Peyer's patch (tissue), 4 donors: Measurements from ENCODE around the gene COPB1. TPM values are rescaled to one million over a fixed set of nuclear protein-coding genes. Genes with fewer than 3 reads are reported as not detected.

Source experiments
- DNase-seq, 3 donors: peaks; one replicate each; pipeline ENCODE4 v3.0.0-alpha.2; 2017 to 2019
- H3K27ac ChIP-seq, 4 donors: fragments of 200-600 bp; sonication (generic); one replicate each; pipeline ENCODE4 v1.5.1; 2016 to 2019
- H3K27me3 ChIP-seq, 2 donors: fragments of 200-600 bp; sonication (generic); one replicate each; pipeline ENCODE4 v1.5.1; 2019
- H3K36me3 ChIP-seq, 3 donors: fragments of 200-600 bp; sonication (generic); one replicate each; pipeline ENCODE4 v1.5.1; 2016 to 2019
- H3K4me1 ChIP-seq, 4 donors: fragments of 200-600 bp; sonication (generic); one replicate each; pipeline ENCODE4 v1.5.1; 2016 to 2019
- H3K4me3 ChIP-seq, 4 donors: fragments of 200-600 bp; sonication (generic); 1 replicate in 3 of 4; 2 replicates in 1 of 4; pipeline ENCODE4 v1.5.1; 2016 to 2019; ENCODE audit warnings: mild to moderate bottlenecking in 1 of 4
- H3K9me3 ChIP-seq, 4 donors: fragments of 200-600 bp; sonication (generic); one replicate each; pipeline ENCODE4 v1.5.1; 2016 to 2019; ENCODE audit warnings: mild to moderate bottlenecking in 1 of 4
- CTCF ChIP-seq, 6 experiments: fragments of 450-650 bp in 4 of 6; fragments of 200-600 bp in 2 of 6; sonication (generic) in 1 of 6; IDR thresholded peaks; one replicate each; pipeline ENCODE4 v1.5.1; 2017 to 2019; ENCODE audit warnings: antibody characterized with exemption in 6 of 6, mild to moderate bottlenecking in 3 of 6, moderate library complexity in 1 of 6
- POLR2A ChIP-seq, 2 donors: fragments of 450-650 bp; IDR thresholded peaks; one replicate each; pipeline ENCODE4 v1.5.1; 2017; ENCODE audit warnings: antibody characterized with exemption in 2 of 2, mild to moderate bottlenecking in 2 of 2, moderate library complexity in 2 of 2
- total RNA-seq, 4 donors: library from RNA; depleted of rRNA; stranded (reverse); fragments of >200 nt; gene quantifications; one replicate each; pipeline ENCODE4 v1.1.0, GENCODE V29; 2016

The COPB1 gene
- total RNA-seq, 4 donors from 2014 or later = 58.4 to 127 (median 92.4) TPM

- H3K27ac ChIP-seq = no peak overlapping the region
- H3K27me3 ChIP-seq = no peaks in the 10 kb centered on the region
- no peaks in the 10 kb centered on the region for H3K36me3 ChIP-seq
- TF ChIP-seq POLR2A (IDR thresholded peaks at IDR 0.05) (no peak), CTCF (IDR thresholded peaks at IDR 0.05) (no peak)
- H3K4me3 ChIP-seq = no peak overlapping the region
- no peaks in the 10 kb centered on the region for H3K9me3 ChIP-seq
- H3K4me1 ChIP-seq = peaks cover 0 to 5% (median 0%) of the 10 kb centered on the region in 4 donors
- DNase-seq = no peak
These were observed 75.5 kb downstream of the COPB1 start for GRCh38 chr11:14424096-14424495.

GRCh38 chr11:14423633-14424032 is 76.0 kb downstream of the COPB1 start:
- H3K27me3 ChIP-seq = no peaks in the 10 kb centered on the region
- H3K9me3 ChIP-seq = no peaks in the 10 kb centered on the region
- H3K27ac ChIP-seq = peak overlapping the region in 1 of 4 donors; percentile 37
- TF ChIP-seq CTCF (IDR thresholded peaks at IDR 0.05) (no peak), POLR2A (IDR thresholded peaks at IDR 0.05) (no peak)
- no peak overlapping the region for H3K4me3 ChIP-seq
- no peak for DNase-seq
- no peaks in the 10 kb centered on the region for H3K36me3 ChIP-seq
- peaks cover 0 to 5% (median 0%) of the 10 kb centered on the region in 4 donors for H3K4me1 ChIP-seq

GRCh38 chr11:14422814-14423182 is 76.8 kb downstream of the COPB1 start:
- no peak for DNase-seq
- H3K9me3 ChIP-seq = no peaks in the 10 kb centered on the region
- no peak overlapping the region for H3K4me3 ChIP-seq
- H3K27me3 ChIP-seq = no peaks in the 10 kb centered on the region
- peak overlapping the region in 2 of 4 donors; percentile 31 to 37 for H3K27ac ChIP-seq
- H3K36me3 ChIP-seq = no peaks in the 10 kb centered on the region
- H3K4me1 ChIP-seq = peaks cover 0 to 5% (median 0%) of the 10 kb centered on the region in 4 donors
- TF ChIP-seq POLR2A (IDR thresholded peaks at IDR 0.05) (no peak), CTCF (IDR thresholded peaks at IDR 0.05) (no peak)

- TF ChIP-seq CTCF (IDR thresholded peaks at IDR 0.05) = no peak
- no peak for TF ChIP-seq POLR2A (IDR thresholded peaks at IDR 0.05)
- H3K4me1 ChIP-seq = peaks cover 0 to 5% (median 0%) of the 10 kb centered on the region in 4 donors
- H3K27me3 ChIP-seq = no peaks in the 10 kb centered on the region
- no peak overlapping the region for H3K4me3 ChIP-seq
- H3K36me3 ChIP-seq = no peaks in the 10 kb centered on the region
- DNase-seq = peak; percentile 42 to 74 (median 64)
- peak overlapping the region in 2 of 4 donors; percentile 3 to 31 for H3K27ac ChIP-seq
- H3K9me3 ChIP-seq = no peaks in the 10 kb centered on the region
These were observed 77.4 kb downstream of the COPB1 start for GRCh38 chr11:14422052-14422813.

- no peaks in the 10 kb centered on the region for H3K9me3 ChIP-seq
- H3K4me1 ChIP-seq = peaks cover 0 to 5% (median 0%) of the 10 kb centered on the region in 4 donors
- H3K27ac ChIP-seq = no peak overlapping the region
- no peak for DNase-seq
- no peaks in the 10 kb centered on the region for H3K36me3 ChIP-seq
- H3K4me3 ChIP-seq = no peak overlapping the region
- no peaks in the 10 kb centered on the region for H3K27me3 ChIP-seq
- TF ChIP-seq POLR2A (IDR thresholded peaks at IDR 0.05) = no peak
These were observed 79.4 kb downstream of the COPB1 start for GRCh38 chr11:14420223-14420622.

GRCh38 chr11:14418801-14419417 is 80.7 kb downstream of the COPB1 start:
- H3K4me3 ChIP-seq = no peak overlapping the region
- peak in 1 of 3 donors; percentile 58 for DNase-seq
- no peaks in the 10 kb centered on the region for H3K27me3 ChIP-seq
- TF ChIP-seq POLR2A (IDR thresholded peaks at IDR 0.05) (no peak), CTCF (IDR thresholded peaks at IDR 0.05) (peak in 4 of 6 experiments; percentile 26 to 73 (median 72))
- peaks cover 0 to 5% (median 0%) of the 10 kb centered on the region in 4 donors for H3K4me1 ChIP-seq
- H3K36me3 ChIP-seq = no peaks in the 10 kb centered on the region
- no peak overlapping the region for H3K27ac ChIP-seq
- H3K9me3 ChIP-seq = no peaks in the 10 kb centered on the region
